ENCODE data around the gene CCM2.

- TF ChIP-seq, protein P1, sequence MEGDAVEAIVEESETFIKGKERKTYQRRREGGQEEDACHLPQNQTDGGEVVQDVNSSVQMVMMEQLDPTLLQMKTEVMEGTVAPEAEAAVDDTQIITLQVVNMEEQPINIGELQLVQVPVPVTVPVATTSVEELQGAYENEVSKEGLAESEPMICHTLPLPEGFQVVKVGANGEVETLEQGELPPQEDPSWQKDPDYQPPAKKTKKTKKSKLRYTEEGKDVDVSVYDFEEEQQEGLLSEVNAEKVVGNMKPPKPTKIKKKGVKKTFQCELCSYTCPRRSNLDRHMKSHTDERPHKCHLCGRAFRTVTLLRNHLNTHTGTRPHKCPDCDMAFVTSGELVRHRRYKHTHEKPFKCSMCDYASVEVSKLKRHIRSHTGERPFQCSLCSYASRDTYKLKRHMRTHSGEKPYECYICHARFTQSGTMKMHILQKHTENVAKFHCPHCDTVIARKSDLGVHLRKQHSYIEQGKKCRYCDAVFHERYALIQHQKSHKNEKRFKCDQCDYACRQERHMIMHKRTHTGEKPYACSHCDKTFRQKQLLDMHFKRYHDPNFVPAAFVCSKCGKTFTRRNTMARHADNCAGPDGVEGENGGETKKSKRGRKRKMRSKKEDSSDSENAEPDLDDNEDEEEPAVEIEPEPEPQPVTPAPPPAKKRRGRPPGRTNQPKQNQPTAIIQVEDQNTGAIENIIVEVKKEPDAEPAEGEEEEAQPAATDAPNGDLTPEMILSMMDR (IDR thresholded peaks at IDR 0.05), result no peak
- TF ChIP-seq POLR2A (IDR thresholded peaks at IDR 0.05), result no peak
- no peak for TF ChIP-seq POLR2AphosphoS5 (IDR thresholded peaks at IDR 0.05)
Observed at GRCh38 chr7:45000093-45001032, at the start of gene CCM2.

All from prostate gland (tissue), 2 donors.